Cardiac septum (tissue), 1 donor: ENCODE measurements around the gene FBXL16. TPM values are rescaled to one million over a fixed set of nuclear protein-coding genes. Genes with fewer than 3 reads are reported as not detected.

ENCODE experiments used
- DNase-seq: peaks from one replicate; pipeline ENCODE4 v3.0.0-alpha.2; 2020; ENCODE audit warnings: low spot score
- intact Hi-C: fragments of 100-400 bp; cut with DNase I; formaldehyde crosslinking; loops from one replicate; pipeline ENCODE4 v1.14.0; 2022
- total RNA-seq: library from RNA; stranded (reverse); fragmentation: NEBNext Ultra II Directional; extraction: Animal tissue kit (Norgen Biotek cat#: 25700); gene quantifications from one replicate; pipeline ENCODE4 v1.2.1, GENCODE V29; 2021
- donor health status: DM: no; HTN: no; CAD: no.

Gene FBXL16
- total RNA-seq, 1 donor from 2014 or later, result 1.5 TPM

DNA sequence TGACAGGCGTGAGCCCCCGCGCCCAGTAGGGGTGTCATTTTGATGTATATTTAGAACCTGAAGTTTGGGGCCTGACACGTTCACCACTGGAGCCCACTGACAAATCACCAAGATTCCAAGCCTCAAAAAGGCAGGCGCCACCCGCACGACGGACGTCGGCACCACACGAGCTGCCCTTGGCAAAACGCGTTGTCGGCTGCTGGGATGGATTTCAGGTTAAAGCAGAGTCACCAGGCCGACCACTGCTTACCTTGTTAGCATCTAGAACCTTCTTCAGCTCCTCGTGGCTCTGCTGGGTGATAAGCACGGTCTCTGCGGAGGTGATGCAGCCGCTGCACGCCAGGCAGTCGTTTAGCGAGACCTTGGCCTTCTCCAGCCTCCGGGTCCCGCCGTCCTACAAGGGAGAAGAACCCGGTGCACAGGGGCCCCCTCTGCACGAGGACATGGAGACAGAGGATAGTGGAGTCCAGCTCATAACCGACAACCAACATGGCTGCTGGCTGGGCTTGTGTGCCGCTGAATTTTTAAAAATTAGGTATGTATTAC, 31.4 kb upstream of the FBXL16 start:
- DNase-seq, result no peak
- intact Hi-C loops, result no loop called here

DNA sequence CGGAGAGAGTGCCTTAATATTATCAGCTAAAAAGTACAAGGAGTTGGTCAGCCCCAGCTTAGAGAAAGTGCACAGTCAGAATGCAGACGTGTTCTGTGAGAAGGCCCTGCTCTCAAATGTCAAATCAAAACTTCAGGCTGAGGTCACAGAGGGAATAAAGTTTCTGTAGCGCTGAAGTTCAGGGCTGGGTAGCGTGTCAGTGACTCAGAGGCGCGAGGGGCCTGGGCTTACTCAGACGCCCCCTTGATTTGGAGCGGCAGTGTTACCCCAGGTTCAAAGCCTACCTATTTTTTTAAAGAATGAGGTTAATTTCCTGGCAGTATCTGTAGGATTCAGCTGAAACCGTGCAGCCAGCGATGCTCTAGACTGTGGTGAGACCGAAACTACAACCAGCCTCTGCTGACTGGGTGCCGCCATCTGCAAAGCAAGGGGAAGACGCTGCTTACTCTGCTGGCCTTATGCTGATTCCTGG, 30.4 kb upstream of the FBXL16 start:
- intact Hi-C loops, result no loop called here
- no peak for DNase-seq

DNA sequence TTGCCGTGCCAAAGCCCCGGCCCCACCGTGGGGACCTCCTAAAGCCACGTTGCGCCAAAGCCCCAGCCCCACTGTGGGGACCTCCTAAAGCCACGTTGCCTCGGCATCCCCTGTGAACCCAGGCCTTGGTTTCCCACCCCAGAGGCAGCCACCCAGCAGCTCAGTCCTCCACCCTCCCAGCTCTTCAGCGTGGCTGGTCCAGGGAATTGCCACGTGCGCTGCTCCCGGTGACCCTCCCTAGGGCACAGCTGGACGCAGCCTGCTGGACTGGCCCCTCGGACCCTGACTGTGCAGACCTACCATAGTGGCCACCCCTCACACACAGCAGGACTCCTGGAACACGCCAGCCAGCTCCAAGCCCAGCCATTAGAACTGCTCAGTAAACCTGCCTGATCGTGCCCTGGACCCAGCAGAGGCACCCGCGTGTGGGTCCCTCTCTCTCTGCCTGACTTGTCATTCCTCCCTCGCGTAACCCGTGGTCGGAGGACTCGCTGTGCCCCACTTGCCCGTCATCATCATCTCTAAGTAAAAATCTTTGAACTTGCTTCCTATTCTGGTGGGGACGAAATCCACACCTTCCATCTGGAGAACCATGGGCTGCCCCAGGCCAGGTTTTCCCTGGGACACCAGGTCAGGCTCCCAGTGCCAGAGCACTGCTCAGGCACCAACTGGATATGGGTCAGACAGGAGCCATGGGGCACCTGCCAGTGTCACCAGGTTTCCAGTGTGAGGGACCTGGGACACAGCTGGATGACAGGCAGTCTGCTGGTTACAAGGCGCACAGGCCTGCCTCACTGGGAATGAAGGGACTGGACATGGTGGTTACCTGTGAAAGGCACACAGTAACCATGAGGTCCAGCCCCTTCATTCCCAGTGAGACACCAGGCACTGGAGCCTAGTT, 29.6 kb upstream of the FBXL16 start:
- DNase-seq, result no peak
- intact Hi-C loops, result no loop called here

DNA sequence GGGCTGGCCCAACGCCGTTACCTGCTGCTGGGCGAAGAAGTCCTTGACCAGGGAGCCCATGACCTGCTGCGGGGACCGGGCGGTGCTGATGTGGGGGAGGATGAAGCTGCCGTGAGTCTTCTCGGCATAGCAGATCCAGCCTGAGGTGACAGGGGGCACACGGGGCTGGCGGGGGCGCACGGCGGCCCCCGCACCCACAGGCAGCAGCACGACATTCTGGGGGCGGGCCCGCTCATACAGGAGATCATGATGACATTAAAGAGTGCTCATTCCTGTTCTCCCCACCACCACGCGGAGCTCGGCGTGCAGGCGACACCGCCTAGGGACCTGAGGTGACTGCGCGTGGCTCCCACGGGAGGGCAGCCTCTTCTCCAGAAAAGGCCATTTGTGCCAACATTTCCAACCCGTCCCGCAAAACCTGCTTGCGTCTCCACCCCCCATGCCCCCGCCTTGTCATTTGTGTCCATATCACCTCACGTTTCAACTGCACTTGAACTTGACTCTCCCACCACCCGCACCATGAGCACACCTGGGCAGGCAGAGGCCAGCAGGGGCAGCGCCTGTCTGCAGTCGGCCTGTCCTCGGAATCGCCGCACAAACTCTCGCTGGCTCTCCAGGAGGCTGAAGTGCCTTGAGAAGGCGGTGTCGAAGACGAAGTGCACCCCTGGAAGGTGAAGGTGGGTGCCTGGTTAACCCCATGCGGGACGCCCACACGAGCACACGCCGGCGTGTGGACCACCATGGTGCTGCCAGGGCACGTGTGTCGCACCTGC, 28.8 kb upstream of the FBXL16 start:
- intact Hi-C loops, result no loop called here
- DNase-seq, result no peak

DNA sequence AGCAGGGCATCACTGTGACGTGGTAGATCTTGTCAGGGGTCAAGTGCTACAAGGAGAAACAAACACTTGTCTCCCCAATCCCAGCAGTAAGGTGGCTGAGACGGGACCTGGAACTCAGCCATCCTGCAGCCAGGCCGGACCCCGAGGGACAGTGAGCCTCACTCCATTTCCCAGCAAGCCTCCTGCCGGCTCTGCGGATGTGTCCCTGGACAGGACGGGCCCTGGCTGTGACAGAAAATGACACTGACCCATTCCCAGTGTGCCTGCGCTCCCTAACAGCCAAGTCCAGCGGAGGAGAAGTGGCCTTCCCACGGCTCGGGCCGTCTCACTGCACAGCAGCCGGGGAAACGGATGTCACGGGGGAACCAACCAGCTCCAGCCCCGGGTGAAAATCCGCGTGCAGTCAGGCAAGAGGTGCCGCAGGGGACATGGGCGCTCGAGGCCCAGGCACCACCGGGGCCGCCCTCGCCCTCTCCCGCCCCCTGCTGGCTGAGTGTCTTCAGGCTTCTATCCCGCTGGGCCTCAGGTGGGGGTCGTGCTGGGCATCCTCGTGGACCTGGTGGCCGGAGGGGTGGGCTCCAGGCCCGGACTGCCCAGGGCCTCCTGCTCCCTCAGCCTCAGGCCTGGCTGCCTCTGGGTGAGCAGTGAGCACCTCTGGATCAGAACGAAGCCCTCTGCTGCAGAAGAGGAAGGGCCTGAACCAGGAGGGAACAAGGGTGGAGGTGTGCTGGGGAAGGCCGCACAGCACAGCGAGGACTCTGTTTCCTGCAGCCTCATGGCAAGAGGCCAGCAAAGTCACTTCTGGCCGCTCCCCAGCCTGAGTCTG, 28.0 kb upstream of the FBXL16 start:
- intact Hi-C loops, result no loop called here
- DNase-seq, result no peak

DNA sequence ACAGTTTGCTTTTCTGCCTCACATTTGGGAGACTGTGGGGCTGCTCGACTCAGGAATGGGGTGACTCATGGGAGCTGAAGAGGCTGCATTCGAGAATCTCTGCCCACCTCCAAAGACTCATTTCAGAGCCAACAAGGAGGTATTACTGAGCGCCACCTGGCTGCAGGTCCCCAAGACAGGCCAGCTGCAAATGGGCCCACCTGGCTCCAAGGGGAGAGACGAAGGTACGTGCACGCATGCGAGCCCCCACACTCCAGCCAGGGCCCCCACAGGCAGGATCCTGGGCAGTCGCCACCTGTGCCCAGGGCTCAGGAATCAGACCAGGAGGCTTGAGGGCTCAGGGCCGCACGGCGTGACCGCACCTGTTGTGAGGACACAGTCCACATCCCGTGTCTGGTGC, 27.3 kb upstream of the FBXL16 start:
- no peak for DNase-seq
- intact Hi-C loops, result no loop called here

DNA sequence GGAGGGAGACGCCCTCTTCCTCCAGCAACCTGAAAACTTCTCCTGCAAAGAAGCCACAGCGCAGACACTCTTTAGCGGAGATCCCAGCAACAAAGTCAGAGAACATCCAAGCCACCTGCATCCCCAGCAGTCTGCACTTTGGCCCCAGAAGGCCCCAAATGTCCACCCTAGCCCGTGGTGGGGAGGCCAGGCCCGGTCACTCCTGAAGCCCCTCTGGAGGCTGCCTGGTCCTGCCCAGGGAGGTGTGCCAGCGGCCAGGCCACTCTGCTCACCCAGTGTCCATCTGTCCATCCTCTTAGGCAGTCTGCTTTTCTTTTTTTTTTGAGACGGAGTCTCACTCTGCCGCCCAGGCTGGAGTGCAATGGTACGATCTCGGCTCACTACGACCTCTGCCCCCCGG, 26.7 kb upstream of the FBXL16 start:
- no peak for DNase-seq
- intact Hi-C loops, result no loop called here

DNA sequence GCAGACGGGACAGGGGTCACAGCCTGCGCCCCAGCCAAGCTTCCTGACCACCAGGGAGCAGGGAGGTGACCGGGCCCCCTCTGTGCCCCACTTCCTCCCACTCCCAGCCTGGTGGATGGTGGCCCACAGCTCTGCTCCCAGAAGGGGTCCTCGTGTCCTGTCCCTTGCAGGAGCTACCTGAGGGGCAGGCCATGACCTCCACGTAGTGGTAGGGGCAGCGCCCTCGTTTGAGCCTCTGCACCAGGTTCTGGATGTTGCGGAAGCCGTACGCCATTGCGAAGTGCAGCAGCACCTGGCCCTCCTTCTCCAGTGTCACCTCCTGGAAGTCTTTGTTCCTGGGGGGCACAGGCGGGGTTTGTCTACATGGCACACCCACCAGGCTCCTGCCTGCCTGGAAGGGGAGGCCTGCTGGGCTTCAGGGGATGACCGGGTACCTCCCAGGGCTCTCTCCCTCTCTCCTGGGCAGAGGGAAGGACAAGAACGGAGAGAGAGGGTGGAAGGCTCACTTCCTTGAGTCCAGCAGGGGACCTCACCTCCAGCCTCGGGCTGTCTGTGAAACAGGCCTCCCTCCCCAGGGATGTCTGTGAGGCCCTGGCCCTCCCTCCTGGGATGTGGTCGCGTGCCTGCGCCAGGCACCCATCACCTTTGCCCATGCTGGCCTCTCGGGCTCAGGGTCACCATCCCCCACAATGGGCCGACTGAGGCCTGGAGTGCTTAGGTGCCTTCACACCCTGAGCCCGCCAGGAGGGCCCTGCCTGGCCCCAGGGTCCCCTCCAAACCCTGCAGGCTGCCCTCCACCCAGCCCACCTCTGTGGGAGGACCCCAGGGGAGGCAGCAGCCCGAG, 25.3 kb upstream of the FBXL16 start:
- intact Hi-C loops, result no loop called here
- no peak for DNase-seq

DNA sequence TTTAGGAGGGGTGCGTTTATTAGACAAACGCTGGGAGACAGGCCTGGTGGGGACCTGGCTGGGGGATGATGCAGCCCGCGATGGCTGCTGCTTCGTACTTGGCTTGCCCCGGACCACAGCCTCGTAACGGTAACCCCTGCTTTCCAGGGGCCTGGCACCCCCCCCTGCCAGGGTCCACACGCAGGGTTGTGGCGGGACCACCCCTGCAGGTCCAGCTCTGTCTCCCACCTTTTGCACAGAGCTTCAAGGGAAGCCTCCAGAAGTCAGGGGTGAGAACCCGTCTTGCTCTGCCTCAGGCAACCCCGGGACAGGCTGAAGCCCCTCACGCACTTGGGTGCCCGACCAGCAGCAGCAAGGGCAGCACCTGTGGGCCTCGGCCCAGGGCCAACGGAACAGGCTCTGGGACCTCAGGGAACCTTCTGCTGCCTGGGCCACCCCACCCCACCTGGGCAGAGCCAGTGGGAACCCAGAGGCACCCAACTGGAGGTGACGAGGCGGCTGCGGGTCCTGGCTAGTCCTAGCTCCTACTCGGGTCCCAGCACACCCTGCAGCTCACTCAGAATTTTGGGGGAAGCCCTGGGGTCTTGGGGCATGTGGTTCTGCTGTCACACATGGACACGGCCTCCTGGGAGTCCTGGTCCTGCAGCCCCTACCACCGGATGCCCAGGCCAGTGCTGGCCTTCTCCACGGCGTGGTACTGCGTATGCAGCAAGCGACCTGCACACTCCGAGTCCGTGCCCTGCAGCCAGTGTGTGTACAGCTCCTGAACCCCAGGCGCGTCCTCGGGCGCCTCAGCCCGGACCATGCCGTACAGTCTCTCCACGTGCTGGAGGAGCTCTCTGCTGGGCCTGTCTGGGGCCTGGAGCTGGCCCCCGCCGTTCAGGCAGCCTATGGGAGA, 24.4 kb upstream of the FBXL16 start:
- intact Hi-C loops, result no loop called here
- DNase-seq, result no peak

DNA sequence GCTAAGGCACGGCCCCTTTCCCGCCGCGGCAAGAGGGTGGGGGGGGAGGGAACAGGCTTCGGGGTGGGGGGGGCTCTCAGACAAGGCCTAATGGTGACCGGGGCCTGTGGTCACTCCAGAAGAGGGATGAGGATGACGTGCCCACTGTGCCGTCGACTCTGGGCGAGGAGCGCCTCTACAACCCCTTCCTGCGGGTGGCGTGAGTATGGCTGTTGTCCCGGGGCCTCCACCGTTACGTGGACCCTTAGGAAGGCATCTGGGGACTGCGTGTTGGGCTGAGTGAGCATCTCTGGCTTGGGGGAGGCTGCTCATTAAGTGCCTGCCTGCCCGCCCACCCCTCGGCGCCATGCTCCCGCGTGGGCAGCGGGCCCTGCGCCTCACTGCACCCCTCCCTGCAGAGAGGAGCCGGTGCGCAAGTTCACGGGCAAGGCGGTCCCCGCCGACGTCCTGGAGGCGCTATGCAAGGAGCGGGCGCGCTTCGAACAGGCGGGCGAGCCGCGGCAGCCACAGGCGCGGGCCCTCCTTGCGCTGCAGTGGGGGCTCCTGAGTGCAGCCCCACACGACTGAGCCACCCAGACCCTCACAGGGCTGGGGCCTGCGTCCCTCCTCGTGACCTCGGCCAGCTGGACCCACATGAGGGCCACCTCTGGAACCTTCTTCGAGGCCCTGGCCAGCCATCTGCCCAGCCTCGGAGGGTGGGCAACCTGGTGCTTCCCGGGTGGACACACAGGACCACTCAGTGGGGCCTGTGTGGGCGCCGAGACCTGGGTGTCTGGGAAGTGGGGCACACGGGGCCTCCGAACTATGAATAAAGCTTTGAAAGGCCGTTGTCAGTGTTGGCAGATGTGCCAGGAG, 23.5 kb upstream of the FBXL16 start:
- intact Hi-C loops, result no loop called here
- no peak for DNase-seq

DNA sequence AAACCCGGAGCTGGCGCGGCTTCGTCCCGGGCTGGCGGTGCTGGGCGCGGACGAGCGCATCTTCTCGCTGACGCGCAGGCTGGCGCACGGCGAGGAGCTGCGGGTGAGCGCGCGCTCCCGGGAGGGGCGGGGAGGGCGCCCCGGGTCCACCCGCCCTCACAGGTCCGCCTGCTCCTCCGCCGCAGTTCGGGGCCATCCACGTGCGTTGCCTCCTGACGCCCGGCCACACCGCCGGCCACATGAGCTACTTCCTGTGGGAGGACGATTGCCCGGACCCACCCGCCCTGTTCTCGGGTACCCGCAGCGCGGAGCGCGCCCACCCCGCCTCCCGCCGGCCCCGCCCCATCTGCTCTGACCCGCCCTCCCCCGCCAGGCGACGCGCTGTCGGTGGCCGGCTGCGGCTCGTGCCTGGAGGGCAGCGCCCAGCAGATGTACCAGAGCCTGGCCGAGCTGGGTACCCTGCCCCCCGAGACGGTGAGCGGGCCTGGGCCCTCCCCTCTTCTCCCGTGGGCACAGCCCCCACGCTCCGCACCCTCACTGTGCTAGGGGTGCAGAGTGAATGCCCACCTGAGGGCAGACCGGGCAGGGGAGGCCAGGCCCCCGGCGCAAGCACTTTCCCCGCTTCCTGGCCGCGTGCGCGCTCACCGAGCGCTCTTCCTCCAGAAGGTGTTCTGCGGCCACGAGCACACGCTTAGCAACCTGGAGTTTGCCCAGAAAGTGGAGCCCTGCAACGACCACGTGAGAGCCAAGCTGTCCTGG, 22.7 kb upstream of the FBXL16 start:
- intact Hi-C loops, result no loop called here
- DNase-seq, result no peak

DNA sequence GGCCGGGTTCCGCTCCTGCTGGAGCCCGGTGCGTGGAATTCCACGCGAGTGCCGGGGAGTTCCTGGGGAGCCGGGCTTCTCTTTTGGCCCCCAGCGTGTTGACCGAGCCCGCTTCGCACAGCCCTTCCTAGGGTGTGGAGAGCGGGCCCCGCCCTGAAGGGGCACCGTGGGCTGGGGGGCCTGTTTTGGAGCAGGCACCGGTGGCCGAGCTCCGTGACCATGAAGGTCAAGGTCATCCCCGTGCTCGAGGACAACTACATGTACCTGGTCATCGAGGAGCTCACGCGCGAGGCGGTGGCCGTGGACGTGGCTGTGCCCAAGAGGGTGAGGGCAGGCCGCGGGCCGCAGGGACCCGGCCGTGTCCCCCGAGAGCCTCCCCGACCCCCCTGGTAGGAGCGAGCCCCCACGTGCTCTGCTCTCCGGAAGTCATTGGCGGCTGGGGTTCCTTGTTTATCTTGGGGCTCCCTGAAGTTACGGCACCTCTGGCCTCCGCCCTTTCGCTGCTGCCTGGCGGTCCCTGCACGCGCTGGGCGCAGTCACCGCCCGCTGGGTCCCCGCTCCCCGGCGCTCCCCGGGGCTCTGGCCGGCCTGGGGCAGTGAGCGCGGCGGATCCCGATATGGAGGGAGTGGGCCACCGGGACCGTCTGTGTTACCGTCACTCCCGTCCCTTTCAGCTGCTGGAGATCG, 21.8 kb upstream of the FBXL16 start:
- DNase-seq, result no peak
- intact Hi-C loops, result no loop called here

DNA sequence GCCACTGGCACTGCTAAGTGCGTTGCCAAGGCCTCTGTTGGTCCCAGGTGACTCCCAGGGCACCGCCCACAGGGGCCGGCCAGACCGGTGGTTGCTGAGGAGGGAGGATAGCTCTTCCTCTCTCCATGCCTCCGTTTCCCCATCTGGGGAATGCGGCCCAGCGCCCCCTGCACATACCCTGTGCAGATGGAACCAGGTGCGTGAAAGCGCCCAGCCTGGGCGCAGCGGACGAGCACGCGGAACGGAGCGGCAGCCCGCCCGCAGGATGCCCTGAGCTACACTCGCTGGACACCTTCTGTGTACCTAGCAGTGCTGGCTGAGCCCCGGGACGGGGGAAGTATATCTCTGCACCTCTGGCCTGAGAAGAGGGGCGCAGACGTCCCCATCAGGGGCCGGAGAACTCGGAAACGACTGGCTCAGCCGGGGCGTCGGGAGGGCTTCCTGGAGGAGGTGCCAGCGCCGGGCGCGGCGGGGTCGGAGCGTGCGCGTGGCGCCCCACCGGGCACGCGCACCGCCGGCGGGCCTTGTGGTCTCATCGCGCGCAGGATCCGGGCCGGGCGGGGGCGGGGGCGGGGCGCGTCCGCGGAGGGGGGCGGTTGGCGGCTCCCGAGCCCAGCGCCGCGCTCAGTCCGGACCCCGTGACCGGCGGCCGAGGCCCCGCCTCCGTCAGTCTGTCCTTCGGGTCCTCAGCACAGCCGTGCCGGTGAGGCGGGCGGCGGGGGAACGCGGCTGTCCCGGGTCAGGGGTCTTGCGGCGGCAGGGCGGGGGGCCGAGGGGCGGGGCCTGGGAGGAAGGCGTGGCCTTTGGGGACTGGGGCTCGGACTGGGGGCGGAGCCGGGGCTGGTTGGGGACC, 21.1 kb upstream of the FBXL16 start, which contains the start of the genes CCDC78 and HAGHL:
Gene CCDC78, minus strand, starts transcription at position 6 of the 853 bp plus-strand sequence. CDS start 76 bp downstream, outside the sequence.
Gene HAGHL, plus strand, starts transcription at position 669 of the 853 bp plus-strand sequence. CDS start 404 bp downstream, outside the sequence.
- intact Hi-C loops, result no loop called here
- no peak for DNase-seq

DNA sequence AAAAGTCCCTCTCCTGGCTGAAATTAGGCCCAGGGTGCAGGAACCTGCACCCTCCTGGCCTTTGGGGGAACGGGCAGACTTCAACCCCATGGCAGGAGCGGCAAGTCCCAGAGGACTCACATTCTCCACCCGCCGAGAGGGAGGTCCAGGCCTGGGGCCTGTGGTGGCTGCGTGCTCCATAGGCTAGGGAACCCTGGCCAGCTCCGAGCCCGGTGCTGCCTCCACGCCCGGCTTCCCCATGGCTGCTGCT, 20.5 kb upstream of the FBXL16 start:
- no peak for DNase-seq
- intact Hi-C loops, result no loop called here
